Mesenchymal stem cell (in vitro differentiated cells and primary cell): Measurements from ENCODE around the gene C9orf40.

ENCODE experiments used
- DNase-seq: peaks from one replicate; pipeline ENCODE4 v3.0.0-alpha.2; 2013
- H2AFZ ChIP-seq: one replicate; pipeline ENCODE4 v1.6.1; 2013; ENCODE audit warnings: low read depth, mild to moderate bottlenecking, control low read depth, inconsistent platforms, low read length, moderate library complexity
- H2AK5ac ChIP-seq: 2 replicates; pipeline ENCODE4 v1.6.1; 2013; ENCODE audit warnings: low read length, moderate library complexity, mild to moderate bottlenecking, inconsistent platforms; ENCODE audit not compliant: severe bottlenecking
- H2BK120ac ChIP-seq: one replicate; pipeline ENCODE4 v1.6.1; 2013; ENCODE audit warnings: low read depth, mild to moderate bottlenecking, inconsistent platforms, low read length, moderate library complexity
- H2BK12ac ChIP-seq, 2 experiments: one replicate each; pipeline ENCODE4 v1.6.1; 2013; ENCODE audit warnings: inconsistent platforms in 2 of 2, low read length in 2 of 2, mild to moderate bottlenecking in 2 of 2, moderate library complexity in 2 of 2, control low read depth in 1 of 2
- H2BK15ac ChIP-seq: one replicate; pipeline ENCODE4 v1.6.1; 2013; ENCODE audit warnings: mild to moderate bottlenecking, low read depth, inconsistent platforms; ENCODE audit not compliant: poor library complexity, severe bottlenecking
- H2BK5ac ChIP-seq: 2 replicates; pipeline ENCODE4 v1.6.1; 2013; ENCODE audit warnings: low read depth, mild to moderate bottlenecking, low read length, control low read depth, inconsistent platforms; ENCODE audit not compliant: poor library complexity, severe bottlenecking
- H3K14ac ChIP-seq, 2 experiments: one replicate each; pipeline ENCODE4 v1.6.1; 2013; ENCODE audit warnings: inconsistent platforms in 2 of 2, low read length in 2 of 2, control low read depth in 1 of 2, mild to moderate bottlenecking in 1 of 2, moderate library complexity in 1 of 2
- H3K18ac ChIP-seq, 2 experiments: one replicate each; pipeline ENCODE4 v1.6.1; 2013; ENCODE audit warnings: inconsistent platforms in 2 of 2, low read length in 2 of 2, control low read depth in 1 of 2, low read depth in 1 of 2, mild to moderate bottlenecking in 1 of 2
- H3K23ac ChIP-seq, 2 experiments: one replicate each; pipeline ENCODE4 v1.6.1; 2013; ENCODE audit warnings: inconsistent platforms in 2 of 2, low read length in 2 of 2, mild to moderate bottlenecking in 2 of 2, moderate library complexity in 2 of 2, control low read depth in 1 of 2
- H3K27ac ChIP-seq: 2 replicates; pipeline ENCODE4 v1.5.1; 2013; ENCODE audit warnings: mild to moderate bottlenecking, moderate library complexity, low read length, control low read depth, inconsistent platforms; ENCODE audit not compliant: poor library complexity, severe bottlenecking
- H3K27me3 ChIP-seq, 2 experiments: 2 replicates each; pipeline versions ENCODE4 v1.6.1 to v1.7.0; 2013; ENCODE audit warnings: low read length in 2 of 2, mild to moderate bottlenecking in 2 of 2, moderate library complexity in 2 of 2, control low read depth in 1 of 2, inconsistent platforms in 1 of 2; ENCODE audit not compliant: control insufficient read depth in 1 of 2, insufficient read depth in 1 of 2
- H3K36me3 ChIP-seq, 2 experiments: 2 replicates each; pipeline versions ENCODE4 v1.6.1 to v1.7.0; 2013; ENCODE audit warnings: low read length in 2 of 2, control low read depth in 1 of 2, inconsistent platforms in 1 of 2, low read depth in 1 of 2, mild to moderate bottlenecking in 1 of 2; ENCODE audit not compliant: insufficient read depth in 2 of 2, control insufficient read depth in 1 of 2
- H3K4ac ChIP-seq, 2 experiments: one replicate each; pipeline ENCODE4 v1.6.1; 2013; ENCODE audit warnings: inconsistent platforms in 2 of 2, low read length in 2 of 2, mild to moderate bottlenecking in 2 of 2, moderate library complexity in 2 of 2, control low read depth in 1 of 2, low read depth in 1 of 2
- H3K4me1 ChIP-seq: 2 replicates; pipeline ENCODE4 v1.6.1; 2013; ENCODE audit warnings: low read depth, low read length, control low read depth; ENCODE audit not compliant: control insufficient read depth, insufficient read depth
- H3K4me2 ChIP-seq: 2 replicates; pipeline ENCODE4 v1.6.1; 2013; ENCODE audit warnings: low read length, mild to moderate bottlenecking, inconsistent platforms; ENCODE audit not compliant: poor library complexity, severe bottlenecking
- H3K4me3 ChIP-seq, 2 experiments: 2 replicates each; pipeline versions ENCODE4 v1.5.1 to v1.7.0; 2013; ENCODE audit warnings: low read length in 2 of 2, mild to moderate bottlenecking in 2 of 2, control low read depth in 1 of 2, low read depth in 1 of 2; ENCODE audit not compliant: insufficient read depth in 1 of 2
- H3K79me1 ChIP-seq: replicated peaks from 2 replicates; pipeline ENCODE4 v1.6.1; 2013; ENCODE audit warnings: mild to moderate bottlenecking, control low read depth, low read length, inconsistent platforms; ENCODE audit not compliant: poor library complexity, severe bottlenecking
- H3K9ac ChIP-seq: 2 replicates; pipeline ENCODE4 v1.7.0; 2013; ENCODE audit warnings: mild to moderate bottlenecking, low read length, moderate library complexity
- H3K9me3 ChIP-seq: 2 replicates; pipeline ENCODE4 v1.7.0; 2013; ENCODE audit warnings: mild to moderate bottlenecking, low read length; ENCODE audit not compliant: control insufficient read depth
- H4K8ac ChIP-seq: one replicate; pipeline ENCODE4 v1.6.1; 2013; ENCODE audit warnings: inconsistent platforms, mild to moderate bottlenecking, low read length, moderate library complexity
- H4K91ac ChIP-seq: one replicate; pipeline ENCODE4 v1.6.1; 2013; ENCODE audit warnings: mild to moderate bottlenecking, low read length, inconsistent platforms
- WGBS: methylation state at CpG from one replicate; pipeline ENCODE4 v1.1.7; 2013; ENCODE audit warnings: mixed read lengths; 5-methylcytosine and 5-hydroxymethylcytosine counted together

Gene C9orf40

DNA sequence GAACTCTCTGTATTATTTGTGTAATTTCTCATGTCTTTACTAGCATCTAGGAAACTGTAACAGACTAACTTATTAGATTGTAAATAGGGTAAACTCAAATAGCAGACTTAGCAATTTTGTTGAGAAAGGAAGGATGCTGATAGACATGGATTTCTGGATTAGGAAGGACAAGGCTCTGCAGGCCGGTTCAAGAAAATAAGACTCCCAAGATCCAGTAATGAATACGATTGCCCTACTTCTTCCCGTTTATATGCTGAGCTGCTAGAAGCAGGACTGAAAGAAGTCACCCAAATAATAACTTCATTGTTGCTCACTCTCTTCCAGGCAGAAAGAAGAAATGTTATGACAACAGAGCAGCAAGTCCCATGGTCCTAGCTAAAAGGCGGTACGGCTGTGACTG, 22.8 kb upstream of the C9orf40 start:
- H3K4ac ChIP-seq = no peak overlapping the region
- peaks cover 8 to 48% of the 10 kb centered on the region in 2 experiments for H3K36me3 ChIP-seq
- no peak overlapping the region for H3K27ac ChIP-seq
- no peaks in the 10 kb centered on the region for H3K4me1 ChIP-seq
- no peak overlapping the region for H3K14ac ChIP-seq
- H2AFZ ChIP-seq = no peak overlapping the region
- no peak overlapping the region for H2BK12ac ChIP-seq
- WGBS = 99% methylated on average over 5 of the region's 5 CpGs
- no peak overlapping the region for H3K4me3 ChIP-seq
- no peak overlapping the region for H2BK120ac ChIP-seq
- no peak overlapping the region for H3K18ac ChIP-seq
- DNase-seq = no peak
- H3K23ac ChIP-seq = no peak overlapping the region
- no peaks in the 10 kb centered on the region for H3K27me3 ChIP-seq
- H3K4me2 ChIP-seq = no peak overlapping the region
- no peak overlapping the region for H2BK5ac ChIP-seq
- no peak overlapping the region for H2AK5ac ChIP-seq
- no peak overlapping the region for H3K9ac ChIP-seq
- H2BK15ac ChIP-seq = no peak overlapping the region
- H4K91ac ChIP-seq = no peak overlapping the region
- H3K79me1 ChIP-seq = peaks cover 2% of the 10 kb centered on the region
- H4K8ac ChIP-seq = no peak overlapping the region
- peaks cover 23% of the 10 kb centered on the region for H3K9me3 ChIP-seq

DNA sequence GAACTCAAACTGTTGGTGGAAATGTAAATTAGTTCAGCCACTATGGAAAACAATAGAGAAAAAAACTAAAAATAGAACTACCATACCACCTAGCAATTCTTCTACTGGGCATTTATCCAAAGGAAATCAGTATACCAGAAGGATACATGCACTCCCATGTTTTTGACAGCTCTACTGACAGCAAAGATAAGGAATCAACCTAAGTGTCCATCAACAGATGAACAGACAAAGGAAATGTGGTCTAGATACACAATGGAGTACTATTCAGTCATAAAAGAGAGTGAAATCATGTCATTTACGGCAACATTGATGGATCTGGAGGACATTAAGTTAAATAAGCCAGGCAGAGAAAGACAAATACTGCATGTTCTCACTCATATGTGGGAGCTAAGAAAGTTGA, 21.8 kb upstream of the C9orf40 start:
- Histone ChIP-seq H3K79me1 (peaks cover 2% of the 10 kb centered on the region), H3K36me3 (peaks cover 8 to 39% of the 10 kb centered on the region in 2 experiments), H3K9ac (no peak overlapping the region), H2AFZ (no peak overlapping the region), H2BK120ac (no peak overlapping the region), H2BK15ac (no peak overlapping the region), H2AK5ac (no peak overlapping the region), H3K23ac (no peak overlapping the region), H3K4me1 (no peaks in the 10 kb centered on the region), H3K14ac (no peak overlapping the region), H3K9me3 (peaks cover 23% of the 10 kb centered on the region), H2BK12ac (no peak overlapping the region), H3K4me3 (no peak overlapping the region), H4K8ac (no peak overlapping the region), H4K91ac (no peak overlapping the region), H3K4ac (no peak overlapping the region), H3K18ac (no peak overlapping the region), H3K4me2 (no peak overlapping the region), H2BK5ac (no peak overlapping the region), H3K27me3 (no peaks in the 10 kb centered on the region), H3K27ac (no peak overlapping the region)
- 98% methylated on average over 1 of the region's 1 CpG for WGBS
- no peak for DNase-seq

- Histone ChIP-seq H3K4me3 (no peak overlapping the region), H3K9me3 (peaks cover 23% of the 10 kb centered on the region), H3K18ac (no peak overlapping the region), H3K79me1 (peaks cover 2% of the 10 kb centered on the region), H3K27ac (no peak overlapping the region), H2BK120ac (no peak overlapping the region), H3K36me3 (peaks cover 8 to 30% of the 10 kb centered on the region in 2 experiments), H3K27me3 (no peaks in the 10 kb centered on the region), H2BK5ac (no peak overlapping the region), H3K4ac (no peak overlapping the region), H3K4me2 (no peak overlapping the region), H2AFZ (no peak overlapping the region), H2BK12ac (no peak overlapping the region), H4K91ac (no peak overlapping the region), H2BK15ac (no peak overlapping the region), H3K9ac (no peak overlapping the region), H4K8ac (no peak overlapping the region), H2AK5ac (no peak overlapping the region), H3K23ac (no peak overlapping the region), H3K4me1 (no peaks in the 10 kb centered on the region), H3K14ac (no peak overlapping the region)
- no peak for DNase-seq
Observed at GRCh38 chr9:74973714-74974113, 21.0 kb upstream of the C9orf40 start.

- Histone ChIP-seq H3K4me2 (no peak overlapping the region), H3K23ac (no peak overlapping the region), H3K27me3 (no peaks in the 10 kb centered on the region), H3K27ac (no peak overlapping the region), H4K8ac (no peak overlapping the region), H2AK5ac (no peak overlapping the region), H3K9me3 (peaks cover 14% of the 10 kb centered on the region), H2BK5ac (no peak overlapping the region), H2BK15ac (no peak overlapping the region), H2BK12ac (no peak overlapping the region), H3K4me1 (no peaks in the 10 kb centered on the region), H3K36me3 (peaks cover 6 to 7% of the 10 kb centered on the region in 2 experiments), H3K79me1 (peaks cover 10% of the 10 kb centered on the region), H4K91ac (no peak overlapping the region), H2AFZ (no peak overlapping the region), H3K9ac (no peak overlapping the region), H3K4me3 (no peak overlapping the region), H3K4ac (no peak overlapping the region), H3K18ac (no peak overlapping the region), H2BK120ac (no peak overlapping the region), H3K14ac (no peak overlapping the region)
- 100% methylated on average over 1 of the region's 2 CpGs for WGBS
- DNase-seq = no peak
Observed at GRCh38 chr9:74963056-74963455, 10.3 kb upstream of the C9orf40 start.
